Dedifferentiated amniotic fluid mesenchymal stem cell (primary cell): ENCODE results near the gene SRRT.
"Not testable (repeated sequence)": the region's sequence is repeated elsewhere in the genome, so short reads cannot be mapped to it uniquely, and the experiment has no call there.

ENCODE experiments used
- DNase-seq: peaks from one replicate; pipeline ENCODE4 v3.0.0-alpha.2; 2016; ENCODE audit errors: extremely low spot score

Gene SRRT

GRCh38 chr7:100894860-100895700, 20.2 kb downstream of the SRRT start:
- no peak for DNase-seq

DNA sequence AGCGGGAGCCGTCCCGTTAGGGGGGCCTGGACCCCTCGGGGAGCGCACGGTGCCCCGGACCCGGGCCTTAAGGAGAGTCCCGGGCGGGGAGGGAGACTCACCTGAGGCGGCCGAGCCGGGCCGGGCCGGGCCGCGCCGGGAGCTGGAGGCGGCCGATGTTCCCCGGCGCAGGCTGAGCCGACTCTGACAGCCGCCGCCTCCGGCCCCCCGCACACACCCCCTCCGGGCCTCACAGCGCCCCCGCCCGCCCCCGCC, 20.7 kb downstream of the SRRT start, which contains the start of gene ACHE:
Gene ACHE (minus strand): TSS at position 188 of the 255 bp plus-strand sequence. CDS start 1,656 bp downstream, outside the sequence.
- no peak for DNase-seq

GRCh38 chr7:100895956-100896731, 21.2 kb downstream of the SRRT start:
- no peak for DNase-seq

DNA sequence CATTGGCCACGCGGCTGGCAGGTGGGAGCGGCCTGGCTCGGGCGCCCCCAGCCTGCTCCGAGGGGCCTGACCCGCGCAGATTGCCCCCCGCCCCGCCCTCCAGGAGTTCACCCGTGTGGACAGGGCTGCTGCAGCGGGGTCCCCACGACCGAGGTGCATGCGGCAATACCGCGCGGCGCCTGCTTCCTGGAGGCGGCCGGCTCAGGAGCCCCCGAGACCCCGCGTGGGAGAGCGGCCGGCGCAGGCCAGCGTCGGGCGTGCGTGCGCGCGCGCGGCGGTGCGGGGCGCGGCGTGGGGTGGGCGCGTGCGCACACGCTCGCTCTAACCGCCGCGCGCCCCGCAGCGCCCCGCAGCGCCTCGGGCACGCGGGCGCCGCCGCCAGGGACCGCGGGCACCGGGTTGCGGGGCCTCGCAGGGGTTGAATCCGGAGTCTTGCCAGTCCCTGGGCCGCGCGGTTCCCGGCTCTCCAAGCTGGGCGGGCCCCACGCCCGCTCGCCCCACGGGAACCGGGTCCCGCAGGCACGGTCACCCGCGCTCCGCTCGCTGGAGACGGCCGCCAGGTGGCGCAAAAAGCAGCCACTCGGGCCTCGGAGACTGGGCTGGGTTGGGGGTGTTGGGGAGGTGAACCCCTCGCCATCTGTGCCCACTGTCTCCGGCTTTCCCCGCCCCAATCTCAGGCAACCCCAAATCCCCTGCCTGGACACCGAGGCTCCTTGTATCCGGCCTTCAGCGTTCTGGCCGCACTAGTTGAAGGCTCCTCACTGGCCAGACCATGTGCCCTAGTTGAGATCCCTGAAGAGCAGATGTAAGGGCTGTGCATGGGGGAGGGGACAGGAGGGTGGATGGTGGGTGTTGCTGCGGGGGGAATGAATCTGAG, 22.1 kb downstream of the SRRT start:
- no peak for DNase-seq

GRCh38 chr7:100897772-100898454, 23.0 kb downstream of the SRRT start:
- no peak for DNase-seq

DNA sequence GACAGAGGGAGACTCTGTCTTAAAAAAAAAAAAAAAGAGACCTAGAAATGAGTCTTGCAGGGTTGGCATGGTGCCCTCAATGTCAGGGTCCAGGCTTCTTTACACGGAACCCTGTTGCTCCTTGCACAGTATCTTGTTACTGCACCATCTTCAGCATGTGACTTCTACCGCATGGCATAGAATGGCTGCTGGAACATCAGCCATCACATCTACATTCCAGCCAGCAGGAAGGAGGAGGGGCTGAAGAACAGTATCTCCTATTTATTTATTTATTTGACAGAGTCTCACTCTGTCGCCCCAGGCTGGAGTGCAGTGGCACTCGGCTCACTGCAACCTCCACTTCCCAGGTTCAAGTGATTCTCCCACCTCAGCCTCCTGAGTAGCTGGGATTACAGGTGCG, 24.5 kb downstream of the SRRT start:
- DNase-seq, result no peak

GRCh38 chr7:100900978-100901377, 26.1 kb downstream of the SRRT start:
- no peak for DNase-seq

GRCh38 chr7:100901921-100902332, 27.0 kb downstream of the SRRT start:
- no peak for DNase-seq

DNA sequence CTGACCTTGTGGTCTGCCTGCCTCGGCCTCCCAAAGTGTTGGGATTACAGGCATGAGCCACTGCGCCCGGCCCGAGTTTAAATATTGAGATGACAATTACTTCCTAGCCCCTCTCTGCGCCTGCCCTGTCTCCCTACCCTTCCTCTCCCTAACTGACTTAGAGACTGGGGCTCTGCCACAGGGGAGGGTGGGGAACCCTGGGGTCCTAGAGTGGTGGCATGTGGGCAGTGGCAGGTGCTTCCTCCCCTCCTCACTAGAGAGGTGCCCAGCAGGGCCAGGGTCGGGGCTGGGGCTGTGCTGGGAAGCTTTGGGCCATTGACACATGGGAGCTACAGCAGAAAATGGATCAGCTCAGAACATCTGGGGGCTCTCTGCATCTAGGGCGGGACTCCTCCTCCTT, 27.7 kb downstream of the SRRT start:
- no peak for DNase-seq

GRCh38 chr7:100908512-100908911, 33.6 kb downstream of the SRRT start:
- no peak for DNase-seq

DNA sequence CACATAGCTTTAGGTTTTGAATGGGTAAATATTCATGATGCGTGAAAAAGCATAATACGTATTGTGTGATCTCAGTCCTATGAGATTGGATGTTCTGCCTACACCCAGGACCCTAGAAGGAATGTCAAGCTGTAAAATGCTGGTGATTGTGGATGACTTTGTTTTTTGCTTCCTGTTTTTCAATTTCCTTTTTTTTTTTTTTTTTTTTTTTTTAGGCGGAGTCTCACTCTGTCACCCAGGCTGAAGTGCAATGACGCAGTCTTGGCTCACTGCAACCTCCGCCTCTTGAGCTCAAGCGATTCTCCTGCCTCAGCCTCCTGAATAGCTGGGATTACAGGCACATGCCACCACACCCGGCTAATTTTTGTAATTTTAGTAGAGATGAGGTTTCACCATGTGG, 35.5 kb downstream of the SRRT start:
- DNase-seq, result not testable (repeated sequence)

GRCh38 chr7:100911484-100911883, 36.6 kb downstream of the SRRT start:
- DNase-seq, result no peak

DNA sequence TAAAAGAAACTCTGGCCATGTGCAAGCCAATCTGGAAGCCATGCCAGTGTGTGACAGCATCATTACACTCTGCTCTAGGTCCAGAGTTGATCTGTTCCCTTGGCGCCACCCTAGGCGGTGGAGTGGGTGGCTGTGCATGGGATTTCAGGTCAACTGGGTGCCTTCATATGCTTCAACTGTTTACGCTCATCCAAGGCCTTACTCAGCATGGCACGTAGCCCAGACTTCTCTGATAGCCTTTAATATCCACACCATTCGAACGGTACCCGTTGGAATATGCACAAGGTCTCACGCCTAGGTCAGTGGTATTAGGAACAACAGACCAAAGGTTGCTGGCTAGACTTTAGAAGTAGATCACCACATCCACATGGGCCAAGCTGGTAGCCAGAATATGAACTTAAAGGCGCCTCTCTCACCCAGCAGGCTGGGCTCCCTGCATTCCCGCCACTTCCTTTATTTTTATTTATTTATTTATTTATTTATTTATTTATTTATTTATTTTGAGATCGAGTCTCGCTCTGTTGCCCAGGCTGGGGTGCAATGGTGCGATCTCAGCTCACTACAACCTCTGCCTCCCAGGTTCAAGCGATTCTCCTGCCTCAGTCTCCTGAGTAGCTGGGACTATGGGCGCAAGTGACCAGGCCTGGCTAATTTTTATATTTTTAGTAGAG, 39.4 kb downstream of the SRRT start:
- DNase-seq, result no peak

GRCh38 chr7:100914879-100915447, 40.1 kb downstream of the SRRT start:
- no peak for DNase-seq

DNA sequence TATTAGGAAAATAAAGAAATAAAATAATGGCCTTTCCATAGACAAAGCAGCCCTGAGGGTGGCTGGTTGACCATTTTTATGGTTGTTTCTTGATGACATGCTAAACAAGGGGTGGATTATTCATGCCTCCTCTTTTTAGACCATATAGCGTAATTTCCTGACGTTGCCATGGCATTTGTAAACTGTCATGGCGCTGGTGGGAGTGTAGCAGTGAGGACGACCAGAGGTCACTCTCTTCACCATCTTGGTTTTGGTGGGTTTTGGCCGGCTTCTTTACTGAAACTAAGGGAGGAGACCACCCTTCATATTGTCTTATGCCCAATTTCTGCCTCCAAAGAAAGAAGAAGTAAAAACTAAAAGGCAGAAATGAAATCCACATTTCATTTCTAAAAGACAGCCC, 44.4 kb downstream of the SRRT start:
- DNase-seq, result not testable (repeated sequence)

- not testable (repeated sequence) for DNase-seq
Observed at GRCh38 chr7:100919779-100920437, 45.0 kb downstream of the SRRT start.

DNA sequence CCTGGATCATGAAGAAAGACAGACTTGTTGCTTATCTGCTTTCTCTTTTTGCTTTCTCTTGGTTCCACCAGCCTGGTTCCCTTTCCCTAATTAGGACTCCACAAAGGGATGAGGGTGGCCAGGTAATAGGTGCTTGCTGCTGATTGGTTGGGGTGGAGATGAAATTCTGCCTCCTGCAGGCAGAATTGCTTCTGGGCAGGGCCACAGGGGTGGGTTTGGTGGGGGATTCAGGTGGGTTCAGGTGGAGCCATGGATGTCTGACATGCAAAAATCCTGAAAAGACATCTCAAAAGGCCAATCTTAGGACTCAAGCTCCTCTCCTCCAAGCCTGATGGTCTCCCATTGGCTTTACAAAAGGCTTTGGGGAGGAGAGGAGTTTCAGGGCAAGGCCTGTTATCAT, 46.1 kb downstream of the SRRT start:
- DNase-seq, result no peak

DNA sequence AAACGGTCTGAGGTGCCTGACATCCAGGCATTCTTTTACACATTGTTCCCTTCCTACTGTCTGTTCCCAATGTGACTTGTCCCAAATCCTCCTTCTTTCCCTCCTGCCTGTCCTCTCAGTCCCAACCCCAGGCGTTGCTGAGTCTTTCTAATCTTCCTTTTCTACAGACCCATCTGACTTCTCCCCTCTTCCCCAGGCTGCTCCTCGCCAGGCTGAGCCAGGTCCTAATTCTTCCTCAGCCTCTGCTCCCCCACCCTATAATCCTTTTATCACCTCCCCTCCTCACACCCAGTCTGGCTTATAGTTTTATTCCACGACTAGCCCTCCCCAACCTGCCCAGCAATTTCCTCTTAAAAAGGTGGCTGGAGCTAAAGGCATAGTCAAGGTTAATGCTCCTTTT, 48.7 kb downstream of the SRRT start:
- not testable (repeated sequence) for DNase-seq

GRCh38 chr7:100929808-100930174, 54.9 kb downstream of the SRRT start:
- DNase-seq, result no peak

DNA sequence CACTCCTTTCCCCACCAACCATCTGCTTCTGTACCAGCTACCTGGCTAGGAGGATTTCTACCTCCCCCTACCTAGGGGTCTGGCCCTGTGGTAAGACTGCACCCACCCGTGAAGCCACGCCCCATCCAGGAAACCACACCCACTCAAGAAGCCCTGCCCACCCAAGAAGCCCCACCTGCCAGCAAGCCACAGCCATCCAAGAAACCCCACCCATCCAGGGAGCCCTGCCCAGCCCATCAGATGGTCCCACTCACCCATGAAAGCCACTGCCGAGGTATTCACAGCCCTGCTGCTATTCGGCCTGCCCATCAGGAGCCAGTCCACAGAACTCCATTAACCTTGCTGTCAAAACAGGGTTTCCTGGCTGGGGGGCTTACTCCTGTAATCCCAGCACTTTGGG, 58.8 kb downstream of the SRRT start:
- no peak for DNase-seq
